Measurements from ENCODE around the gene MT1M.
A peak's percentile ranks its signal among the peaks of the same experiment; 100 is the strongest.

Gene MT1M

GRCh38 chr16:56610017-56610608 is 22.3 kb upstream of the MT1M start (continued):
- no peak for TF ChIP-seq ZNF292 (tag by site-specific recombination; IDR thresholded peaks at IDR 0.05; ENCODE audit: borderline replicate concordance, low read depth)
- peak; percentile 50; the same call in 1 of the 2 replicates for TF ChIP-seq ZNF629 (tag by site-specific recombination; IDR thresholded peaks at IDR 0.05)
- TF ChIP-seq CTCF (tag by site-specific recombination; IDR thresholded peaks at IDR 0.05): peak; percentile 59
- TF ChIP-seq KLF1 (tag by site-specific recombination; IDR thresholded peaks at IDR 0.05): peak; percentile 42; the same call in 1 of the 2 replicates
- no peak for TF ChIP-seq ZNF747 (tag by site-specific recombination; IDR thresholded peaks at IDR 0.05)

- Histone ChIP-seq H3K9me3 (ENCODE audit: control insufficient read depth, insufficient read depth, low read depth, low read length) (no peaks in the 10 kb centered on the region), H3K36me3 (ENCODE audit: control insufficient read depth in 2 of 2, insufficient read depth in 1 of 2, low read length in 2 of 2) (no peaks in the 10 kb centered on the region), H3K4me1 (ENCODE audit: control insufficient read depth, insufficient read depth, low read length) (peaks cover 3% of the 10 kb centered on the region; the same call in 1 of the 2 replicates), H3K27ac (ENCODE audit: extremely low read depth, low read depth, low read length) (no peak overlapping the region), H3K4me3 (ENCODE audit: low read depth, low read length) (no peak overlapping the region)
- ChIA-PET POLR2A (interaction anchor here (0.9 to 1.6 kb wide), 2 partner anchors 15 to 51 kb away, joined by 5 read pairs; partner anchors contain the start of gene MT1E), CTCF (interaction anchor here (0.9 to 1.7 kb wide), 4 partner anchors 10 to 72 kb away, joined by 3 to 4 read pairs (median 4); partner anchors contain the start of gene MT1X)
- 0 out of 2 replicates have a peak, but pooled peaks have one; percentile 65 for TF ChIP-seq ZNF580 (tag by site-specific recombination; IDR thresholded peaks at IDR 0.05)
- TF ChIP-seq ZNF362 (tag by site-specific recombination; IDR thresholded peaks at IDR 0.05): no peak
- TF ChIP-seq ZNF660 (tag by site-specific recombination; IDR thresholded peaks at IDR 0.05): no peak
- no peak for TF ChIP-seq HOXC10 (CRISPR knock-in tag; IDR thresholded peaks at IDR 0.05)
- 0 out of 2 replicates have a peak, but pooled peaks have one; percentile 2 for TF ChIP-seq CTCF (tag by site-specific recombination; IDR thresholded peaks at IDR 0.05)
- TF ChIP-seq GLI4 (tag by site-specific recombination; IDR thresholded peaks at IDR 0.05): no peak
- 0 out of 2 replicates have a peak, but pooled peaks have one; percentile 2 for TF ChIP-seq ZBTB21 (tag by site-specific recombination; IDR thresholded peaks at IDR 0.05)
- TF ChIP-seq ZBTB11 (tag by site-specific recombination; conservative IDR thresholded peaks at IDR 0.05; ENCODE audit: low read depth): no peak
- 0 out of 2 replicates have a peak, but pooled peaks have one; percentile 31 for TF ChIP-seq ZNF626 (tag by site-specific recombination; IDR thresholded peaks at IDR 0.05)
- TF ChIP-seq ZFP41 (tag by site-specific recombination; IDR thresholded peaks at IDR 0.05; ENCODE audit: borderline replicate concordance): no peak
- peak; percentile 4; the same call in 1 of the 2 replicates for TF ChIP-seq SP7 (tag by site-specific recombination; IDR thresholded peaks at IDR 0.05)
- TF ChIP-seq ZNF600 (tag by site-specific recombination; IDR thresholded peaks at IDR 0.05): no peak
- peak; percentile 97 for TF ChIP-seq ZNF768 (tag by site-specific recombination; IDR thresholded peaks at IDR 0.05)
- TF ChIP-seq ZBTB20 (tag by site-specific recombination; IDR thresholded peaks at IDR 0.05): peak; percentile 23; the same call in 1 of the 2 replicates
These were observed 21.8 kb upstream of the MT1M start for GRCh38 chr16:56610609-56611111.
